Esophagus muscularis mucosa (tissue), 4 donors: ENCODE results near the gene ANKRD40CL. TPM values are rescaled to one million over a fixed set of nuclear protein-coding genes. Genes with fewer than 3 reads are reported as not detected.

Experiments
- DNase-seq: peaks from one replicate; pipeline ENCODE4 v3.0.0-alpha.2; 2017; ENCODE audit errors: extremely low spot score
- H3K27ac ChIP-seq, 4 donors: fragments of 200-600 bp; sonication (generic); replicated peaks in 1 of 4; 1 replicate in 3 of 4; 2 replicates in 1 of 4; pipeline ENCODE4 v1.5.1; 2016 to 2019; ENCODE audit warnings: mild to moderate bottlenecking in 1 of 4
- H3K27me3 ChIP-seq, 4 donors: fragments of 200-600 bp; sonication (generic); one replicate each; pipeline versions ENCODE4 v1.5.1 to v1.6.0; 2016 to 2019
- H3K36me3 ChIP-seq, 4 donors: fragments of 200-600 bp; sonication (generic); one replicate each; pipeline ENCODE4 v1.5.1; 2016 to 2019
- H3K4me1 ChIP-seq, 4 donors: fragments of 200-600 bp; sonication (generic); one replicate each; pipeline ENCODE4 v1.5.1; 2016 to 2019
- H3K4me3 ChIP-seq, 4 donors: fragments of 200-600 bp; sonication (generic); 1 replicate in 2 of 4; 2 replicates in 2 of 4; pipeline ENCODE4 v1.5.1; 2016 to 2019; ENCODE audit warnings: mild to moderate bottlenecking in 4 of 4, moderate library complexity in 1 of 4
- H3K9me3 ChIP-seq, 4 donors: fragments of 200-600 bp; sonication (generic); 1 replicate in 3 of 4; 2 replicates in 1 of 4; pipeline ENCODE4 v1.5.1; 2016 to 2019
- CTCF ChIP-seq, 3 experiments: fragments of 200-600 bp in 2 of 3; fragments of 450-650 bp in 1 of 3; sonication (generic) in 2 of 3; IDR thresholded peaks; one replicate each; pipeline ENCODE4 v1.5.1; 2017 to 2019; ENCODE audit warnings: antibody characterized with exemption in 3 of 3, mild to moderate bottlenecking in 2 of 3, moderate library complexity in 1 of 3
- EP300 ChIP-seq: sonication (generic); formaldehyde crosslinking; IDR thresholded peaks from one replicate; pipeline ENCODE4 v1.6.1; 2017; ENCODE audit warnings: antibody characterized with exemption
- POLR2A ChIP-seq: fragments of 450-650 bp; IDR thresholded peaks from one replicate; pipeline ENCODE4 v1.6.1; 2017; ENCODE audit warnings: antibody characterized with exemption, moderate library complexity, mild to moderate bottlenecking, low read depth
- POLR2AphosphoS5 ChIP-seq, 2 donors: sonication (generic); formaldehyde crosslinking; IDR thresholded peaks; one replicate each; pipeline ENCODE4 v1.6.1; 2017; ENCODE audit warnings: antibody characterized with exemption in 2 of 2
- WGBS: methylation state at CpG from one replicate; pipeline ENCODE4 v1.1.5; 2018; 5-methylcytosine and 5-hydroxymethylcytosine counted together
- intact Hi-C: fragments of 100-400 bp; cut with DNase I; formaldehyde crosslinking; loops from one replicate; pipeline ENCODE4 v1.15.1; 2023
- total RNA-seq, 4 donors: library from RNA; depleted of rRNA; stranded (reverse); fragments of >200 nt; gene quantifications; one replicate each; pipeline versions ENCODE4 v1.1.0 to v1.2.1, GENCODE V29; 2016

The ANKRD40CL gene
- total RNA-seq, 4 donors from 2014 or later, result 0.11 TPM; not detected in 3

- 84% methylated on average over 6 of the region's 6 CpGs for whole genome bisulfite sequencing
- Histone ChIP-seq H3K36me3 (no peaks in the 10 kb centered on the region), H3K9me3 (no peaks in the 10 kb centered on the region), H3K27ac (no peak overlapping the region), H3K4me1 (peaks cover 0 to 9% (median 0%) of the 10 kb centered on the region in 4 donors), H3K27me3 (no peaks in the 10 kb centered on the region), H3K4me3 (no peak overlapping the region)
- TF ChIP-seq POLR2AphosphoS5 (IDR thresholded peaks at IDR 0.05) (no peak), EP300 (no peak), CTCF (IDR thresholded peaks at IDR 0.05) (no peak), POLR2A (no peak)
- DNase-seq, result no peak
- intact Hi-C loops, result no loop called here
These were observed 36.4 kb upstream of the ANKRD40CL start for GRCh38 chr17:50803676-50804075.

- Histone ChIP-seq H3K27ac (no peak overlapping the region), H3K27me3 (no peaks in the 10 kb centered on the region), H3K36me3 (no peaks in the 10 kb centered on the region), H3K9me3 (no peaks in the 10 kb centered on the region), H3K4me1 (peaks cover 0 to 9% (median 0%) of the 10 kb centered on the region in 4 donors), H3K4me3 (no peak overlapping the region)
- 86% methylated on average over 12 of the region's 12 CpGs for WGBS
- TF ChIP-seq POLR2AphosphoS5 (IDR thresholded peaks at IDR 0.05) (no peak), CTCF (IDR thresholded peaks at IDR 0.05) (no peak), POLR2A (no peak), EP300 (no peak)
- intact Hi-C loops, result no loop called here
- no peak for DNase-seq
These were observed 35.6 kb upstream of the ANKRD40CL start for GRCh38 chr17:50802609-50803571.

- Histone ChIP-seq H3K27ac (no peak overlapping the region), H3K9me3 (no peaks in the 10 kb centered on the region), H3K4me1 (peaks cover 0 to 6% (median 3%) of the 10 kb centered on the region in 4 donors), H3K36me3 (no peaks in the 10 kb centered on the region), H3K4me3 (no peak overlapping the region), H3K27me3 (no peaks in the 10 kb centered on the region)
- DNase-seq, result no peak
- TF ChIP-seq POLR2A (no peak), CTCF (IDR thresholded peaks at IDR 0.05) (no peak), POLR2AphosphoS5 (IDR thresholded peaks at IDR 0.05) (no peak), EP300 (no peak)
- intact Hi-C loops, result no loop called here
- 91% methylated on average over 12 of the region's 12 CpGs for WGBS
These were observed 32.9 kb upstream of the ANKRD40CL start for GRCh38 chr17:50800196-50800700.

GRCh38 chr17:50799582-50799981, 32.3 kb upstream of the ANKRD40CL start:
- peaks cover 0 to 6% (median 3%) of the 10 kb centered on the region in 4 donors for H3K4me1 ChIP-seq
- 94% methylated on average over 5 of the region's 9 CpGs for WGBS
- intact Hi-C loops, result no loop called here

More at GRCh38 chr17:50799582-50799981, 32.3 kb upstream of the ANKRD40CL start:
- Histone ChIP-seq H3K9me3 (no peaks in the 10 kb centered on the region), H3K4me3 (no peak overlapping the region), H3K27me3 (no peaks in the 10 kb centered on the region), H3K36me3 (no peaks in the 10 kb centered on the region), H3K27ac (no peak overlapping the region)
- DNase-seq, result no peak
- no peak for TF ChIP-seq POLR2AphosphoS5 (IDR thresholded peaks at IDR 0.05)
- no peak for TF ChIP-seq POLR2A
- TF ChIP-seq CTCF (IDR thresholded peaks at IDR 0.05), result no peak
- TF ChIP-seq EP300, result no peak
